ENCODE data around the gene TBC1D10A.

GRCh38 chr22:30245181-30245984, 81.4 kb downstream of the TBC1D10A start:
- no peak for TF ChIP-seq CTCF (IDR thresholded peaks at IDR 0.05)
- no peak for TF ChIP-seq POLR2A (IDR thresholded peaks at IDR 0.05)
